H9 (cell line): ENCODE results near the gene CEP131. TPM values are rescaled to one million over a fixed set of nuclear protein-coding genes. Genes with fewer than 3 reads are reported as not detected.

Experiments used
- DNase-seq: peaks from one replicate; pipeline ENCODE4 v3.0.0-alpha.2; 2017
- H2AFZ ChIP-seq: one replicate; pipeline ENCODE4 v1.6.1; 2013; ENCODE audit warnings: mild to moderate bottlenecking, low read length, control low read depth, moderate library complexity
- H2AK5ac ChIP-seq: 2 replicates; pipeline ENCODE4 v1.6.1; 2013; ENCODE audit warnings: low read length, control low read depth, mixed read lengths; ENCODE audit not compliant: insufficient read length
- H2BK120ac ChIP-seq: one replicate; pipeline ENCODE4 v1.6.1; 2013; ENCODE audit warnings: low read depth, mild to moderate bottlenecking, low read length, control low read depth, inconsistent platforms; ENCODE audit not compliant: poor library complexity, severe bottlenecking
- H2BK12ac ChIP-seq: 2 replicates; pipeline ENCODE4 v1.6.1; 2013; ENCODE audit warnings: low read length, control low read depth, mixed read lengths, low read depth; ENCODE audit not compliant: insufficient read length
- H2BK15ac ChIP-seq: 2 replicates; pipeline ENCODE4 v1.6.1; 2013; ENCODE audit warnings: low read depth, low read length, control low read depth
- H2BK20ac ChIP-seq: one replicate; pipeline ENCODE4 v1.6.1; 2013; ENCODE audit warnings: low read depth, mild to moderate bottlenecking, low read length, control low read depth, inconsistent platforms; ENCODE audit not compliant: poor library complexity, severe bottlenecking
- H2BK5ac ChIP-seq: 2 replicates; pipeline ENCODE4 v1.6.1; 2013; ENCODE audit warnings: low read length, control low read depth, mixed read lengths; ENCODE audit not compliant: insufficient read length
- H3K14ac ChIP-seq: 2 replicates; pipeline ENCODE4 v1.6.1; 2013; ENCODE audit warnings: low read length, control low read depth; ENCODE audit not compliant: insufficient read depth
- H3K18ac ChIP-seq: 2 replicates; pipeline ENCODE4 v1.6.1; 2013; ENCODE audit warnings: low read depth, mild to moderate bottlenecking, mixed read lengths, low read length, control low read depth; ENCODE audit not compliant: insufficient read length
- H3K23ac ChIP-seq: 2 replicates; pipeline ENCODE4 v1.6.1; 2013; ENCODE audit warnings: low read length, control low read depth, mixed read lengths, low read depth; ENCODE audit not compliant: insufficient read length
- H3K23me2 ChIP-seq: 2 replicates; pipeline ENCODE4 v1.6.1; 2013; ENCODE audit warnings: low read depth, mild to moderate bottlenecking, mixed read lengths, low read length, control low read depth; ENCODE audit not compliant: insufficient read length, poor library complexity, severe bottlenecking
- H3K27ac ChIP-seq: 2 replicates; pipeline ENCODE4 v1.5.1; 2013; ENCODE audit warnings: low read length, control low read depth, mixed read lengths, low read depth; ENCODE audit not compliant: insufficient read length
- H3K27me3 ChIP-seq: 2 replicates; pipeline ENCODE4 v1.6.1; 2013; ENCODE audit warnings: low read length, control low read depth, inconsistent platforms; ENCODE audit not compliant: insufficient read depth
- H3K4ac ChIP-seq: 2 replicates; pipeline ENCODE4 v1.6.1; 2013; ENCODE audit warnings: low read depth, mild to moderate bottlenecking, control low read depth, inconsistent platforms, low read length, moderate library complexity
- H3K4me1 ChIP-seq: 2 replicates; pipeline ENCODE4 v1.6.1; 2013; ENCODE audit warnings: low read length, control low read depth, inconsistent platforms; ENCODE audit not compliant: insufficient read depth
- H3K4me2 ChIP-seq: 2 replicates; pipeline ENCODE4 v1.6.1; 2013; ENCODE audit warnings: low read length, control low read depth, mixed read lengths; ENCODE audit not compliant: insufficient read length, insufficient read depth
- H3K56ac ChIP-seq: 2 replicates; pipeline ENCODE4 v1.6.1; 2013; ENCODE audit warnings: low read depth, mild to moderate bottlenecking, mixed read lengths, low read length, control low read depth; ENCODE audit not compliant: insufficient read length
- H3K79me1 ChIP-seq: 2 replicates; pipeline ENCODE4 v1.6.1; 2013; ENCODE audit warnings: low read depth, mild to moderate bottlenecking, moderate library complexity, low read length, control low read depth, inconsistent platforms; ENCODE audit not compliant: insufficient read depth, poor library complexity, severe bottlenecking
- H3K79me2 ChIP-seq: 2 replicates; pipeline ENCODE4 v1.6.1; 2013; ENCODE audit warnings: low read length, control low read depth, inconsistent platforms; ENCODE audit not compliant: insufficient read depth
- H3K9ac ChIP-seq: 2 replicates; pipeline ENCODE4 v1.6.1; 2013; ENCODE audit warnings: low read length, control low read depth, mixed read lengths; ENCODE audit not compliant: insufficient read length; ENCODE audit errors: extremely low read depth
- H3K9me3 ChIP-seq: one replicate; pipeline ENCODE4 v1.6.1; 2013; ENCODE audit warnings: low read depth, low read length, inconsistent platforms; ENCODE audit not compliant: control insufficient read depth
- H3T11ph ChIP-seq: one replicate; pipeline ENCODE4 v1.6.1; 2013; ENCODE audit warnings: mild to moderate bottlenecking, low read length, control low read depth, inconsistent platforms
- H4K20me1 ChIP-seq: one replicate; pipeline ENCODE4 v1.6.1; 2013; ENCODE audit not compliant: control insufficient read depth, insufficient read length, insufficient read depth
- H4K5ac ChIP-seq: 2 replicates; pipeline ENCODE4 v1.6.1; 2013; ENCODE audit warnings: low read depth, mild to moderate bottlenecking, mixed read lengths, low read length, control low read depth; ENCODE audit not compliant: insufficient read length
- H4K8ac ChIP-seq: replicated peaks from 2 replicates; pipeline ENCODE4 v1.6.1; 2013; ENCODE audit warnings: low read length, control low read depth, mixed read lengths, low read depth; ENCODE audit not compliant: insufficient read length
- H4K91ac ChIP-seq: 2 replicates; pipeline ENCODE4 v1.6.1; 2013; ENCODE audit warnings: low read depth, mild to moderate bottlenecking, moderate library complexity, mixed read lengths, low read length, control low read depth; ENCODE audit not compliant: insufficient read length
- H3K27ac Mint-ChIP-seq, 3 experiments: 2 replicates in 2 of 3; 3 replicates in 1 of 3; pipeline ENCODE4 v1.8.0; 2020 to 2021; ENCODE audit warnings: mixed read lengths in 3 of 3, mild to moderate bottlenecking in 1 of 3, moderate library complexity in 1 of 3
- H3K27me3 Mint-ChIP-seq: 2 replicates; pipeline ENCODE4 v1.8.0; 2021; ENCODE audit warnings: low read depth, mild to moderate bottlenecking, moderate library complexity, mixed read lengths
- H3K36me3 Mint-ChIP-seq, 3 experiments: 2 replicates in 2 of 3; 3 replicates in 1 of 3; pipeline ENCODE4 v1.8.0; 2020 to 2021; ENCODE audit warnings: low read depth in 3 of 3, mixed read lengths in 3 of 3; ENCODE audit not compliant: insufficient read depth in 1 of 3
- H3K4me1 Mint-ChIP-seq, 2 experiments: 2 replicates each; pipeline ENCODE4 v1.8.0; 2020; ENCODE audit warnings: mixed read lengths in 2 of 2
- H3K4me3 Mint-ChIP-seq, 2 experiments: 2 replicates in 1 of 2; 3 replicates in 1 of 2; pipeline ENCODE4 v1.8.0; 2020 to 2021; ENCODE audit warnings: mild to moderate bottlenecking in 2 of 2, mixed read lengths in 2 of 2, moderate library complexity in 1 of 2
- H3K9me3 Mint-ChIP-seq, 2 experiments: 2 replicates in 1 of 2; 3 replicates in 1 of 2; pipeline ENCODE4 v1.8.0; 2020; ENCODE audit warnings: mild to moderate bottlenecking in 2 of 2, mixed read lengths in 2 of 2, moderate library complexity in 1 of 2
- CTCF ChIP-seq: fragments of 200-600 bp; sonication (generic); conservative IDR thresholded peaks from 3 replicates; pipeline ENCODE4 v1.8.0; 2021; ENCODE audit warnings: antibody characterized with exemption, mild to moderate bottlenecking
- WGBS: extraction: QIAGEN DNeasy Blood & Tissue Kit; methylation state at CpG from one replicate; pipeline ENCODE4 v1.1.7; 2013; ENCODE audit warnings: missing lambda C conversion rate, low lambda C conversion rate, mixed read lengths; ENCODE audit not compliant: insufficient read length; ENCODE audit errors: extremely low coverage; 5-methylcytosine and 5-hydroxymethylcytosine counted together
- total RNA-seq: library from RNA; stranded (reverse); gene quantifications from 2 replicates; pipeline ENCODE4 v1.2.1, GENCODE V29; 2021

Gene CEP131
- total RNA-seq, 1 experiment from 2014 or later, result 16.3 TPM

- peaks cover 3% of the 10 kb centered on the region for H3K23me2 ChIP-seq
- H3K4me2 ChIP-seq, result no peak overlapping the region
- H2AK5ac ChIP-seq, result no peak overlapping the region
- H3K9ac ChIP-seq, result no peak overlapping the region
- H4K20me1 ChIP-seq, result peaks cover 4% of the 10 kb centered on the region
- no peak overlapping the region for H2BK15ac ChIP-seq
- no peak overlapping the region for H2BK120ac ChIP-seq
- no peak overlapping the region for H4K5ac ChIP-seq
- no peak overlapping the region for H3K23ac ChIP-seq
- no peak overlapping the region for H3K18ac ChIP-seq
- no peak overlapping the region for H2AFZ ChIP-seq
- Mint-ChIP-seq H3K9me3 (no peaks in the 10 kb centered on the region), H3K36me3 (no peaks in the 10 kb centered on the region), H3K27me3 (peaks cover 4% of the 10 kb centered on the region), H3K4me3 (no peak overlapping the region), H3K4me1 (no peaks in the 10 kb centered on the region), H3K27ac (no peak overlapping the region; a peak in 1 of 7 replicates)
- no peak overlapping the region for H4K8ac ChIP-seq
- H3K79me1 ChIP-seq, result no peaks in the 10 kb centered on the region
- no CpG with 5 or more reads among the region's 16 CpGs for WGBS
- no peak overlapping the region for H3T11ph ChIP-seq
- no peak overlapping the region for H3K14ac ChIP-seq
- no peak overlapping the region for H2BK5ac ChIP-seq
- H3K56ac ChIP-seq, result no peak overlapping the region
- H2BK12ac ChIP-seq, result no peak overlapping the region
- DNase-seq, result no peak
- no peak for TF ChIP-seq CTCF
- no peak overlapping the region for H3K4ac ChIP-seq
- no peak overlapping the region for H2BK20ac ChIP-seq
- H3K4me1 ChIP-seq, result no peaks in the 10 kb centered on the region
- H3K79me2 ChIP-seq, result no peaks in the 10 kb centered on the region
- no peak overlapping the region for H4K91ac ChIP-seq
- no peaks in the 10 kb centered on the region for H3K27me3 ChIP-seq
- H3K9me3 ChIP-seq, result no peaks in the 10 kb centered on the region
- no peak overlapping the region for H3K27ac ChIP-seq
Measured at GRCh38 chr17:81161972-81162371, 60.8 kb downstream of the CEP131 start.
